T-helper 1 cell treated with Interleukin-12 subunit alpha and Interleukin-12 subunit beta and Interleukin-4 antibody, amounts not matched to agents 30 μg/mL and 1 μg/mL, for 36 hours (primary cell): ENCODE measurements around the gene C6orf141.
A peak's percentile ranks its signal among the peaks of the same experiment; 100 is the strongest.

Source experiments
- H3K27ac Mint-ChIP-seq: one replicate; pipeline ENCODE4 v1.8.0; 2021; ENCODE audit warnings: mild to moderate bottlenecking, mixed read lengths
- H3K27me3 Mint-ChIP-seq: one replicate; pipeline ENCODE4 v1.8.0; 2021; ENCODE audit warnings: low read depth, mixed read lengths
- H3K36me3 Mint-ChIP-seq: one replicate; pipeline ENCODE4 v1.8.0; 2021; ENCODE audit warnings: low read depth, mixed read lengths
- H3K4me1 Mint-ChIP-seq: one replicate; pipeline ENCODE4 v1.8.0; 2021; ENCODE audit warnings: low read depth, mixed read lengths
- H3K4me3 Mint-ChIP-seq: one replicate; pipeline ENCODE4 v1.8.0; 2021; ENCODE audit warnings: mild to moderate bottlenecking, moderate library complexity, mixed read lengths
- H3K9me3 Mint-ChIP-seq: one replicate; pipeline ENCODE4 v1.8.0; 2021; ENCODE audit warnings: mixed read lengths

C6orf141 gene

GRCh38 chr6:49550492-49551077, at the start of gene C6orf141:
Gene C6orf141, plus strand, starts transcription at chr6:49550668. Its CDS starts 125 bp downstream, at chr6:49550793.
- Mint-ChIP-seq H3K27me3 (peaks cover 54% of the 10 kb centered on the region), H3K27ac (no peak within 1 kb of the TSS)

GRCh38 chr6:49504666-49505065, 45.8 kb upstream of the C6orf141 start:
- Mint-ChIP-seq H3K4me3 (no peak overlapping the region), H3K36me3 (no peaks in the 10 kb centered on the region), H3K27ac (no peak overlapping the region), H3K9me3 (no peaks in the 10 kb centered on the region), H3K4me1 (no peaks in the 10 kb centered on the region), H3K27me3 (peaks cover 8% of the 10 kb centered on the region)

More at GRCh38 chr6:49550492-49551077, at the start of gene C6orf141:
- Mint-ChIP-seq H3K36me3 (no peaks in the 10 kb centered on the region), H3K9me3 (no peaks in the 10 kb centered on the region), H3K4me1 (peaks cover 17% of the 10 kb centered on the region), H3K4me3 (peak within 1 kb of the TSS; percentile 85)

- no peaks in the 10 kb centered on the region for H3K36me3 Mint-ChIP-seq
- peaks cover 13% of the 10 kb centered on the region for H3K27me3 Mint-ChIP-seq
- no peak overlapping the region for H3K4me3 Mint-ChIP-seq
- H3K9me3 Mint-ChIP-seq = no peaks in the 10 kb centered on the region
- H3K27ac Mint-ChIP-seq = no peak overlapping the region
- no peaks in the 10 kb centered on the region for H3K4me1 Mint-ChIP-seq
These were observed 43.8 kb upstream of the C6orf141 start for GRCh38 chr6:49506569-49507111.

GRCh38 chr6:49509342-49509741, 41.1 kb upstream of the C6orf141 start:
- Mint-ChIP-seq H3K4me1 (no peaks in the 10 kb centered on the region), H3K27ac (no peak overlapping the region), H3K36me3 (no peaks in the 10 kb centered on the region), H3K27me3 (peaks cover 18% of the 10 kb centered on the region), H3K4me3 (no peak overlapping the region), H3K9me3 (no peaks in the 10 kb centered on the region)

- H3K27me3 Mint-ChIP-seq = peaks cover 22% of the 10 kb centered on the region
These were observed 37.1 kb upstream of the C6orf141 start for GRCh38 chr6:49513153-49513989.

GRCh38 chr6:49514571-49515484, 35.6 kb upstream of the C6orf141 start:
- Mint-ChIP-seq H3K4me3 (no peak overlapping the region), H3K27ac (no peak overlapping the region), H3K36me3 (no peaks in the 10 kb centered on the region), H3K27me3 (peaks cover 19% of the 10 kb centered on the region), H3K9me3 (no peaks in the 10 kb centered on the region), H3K4me1 (no peaks in the 10 kb centered on the region)

More at GRCh38 chr6:49513153-49513989, 37.1 kb upstream of the C6orf141 start:
- Mint-ChIP-seq H3K27ac (no peak overlapping the region), H3K36me3 (no peaks in the 10 kb centered on the region), H3K4me1 (no peaks in the 10 kb centered on the region), H3K4me3 (no peak overlapping the region), H3K9me3 (no peaks in the 10 kb centered on the region)

- Mint-ChIP-seq H3K36me3 (no peaks in the 10 kb centered on the region), H3K4me3 (no peak overlapping the region), H3K4me1 (no peaks in the 10 kb centered on the region), H3K27me3 (peaks cover 23% of the 10 kb centered on the region), H3K9me3 (no peaks in the 10 kb centered on the region), H3K27ac (no peak overlapping the region)
These were observed 34.9 kb upstream of the C6orf141 start for GRCh38 chr6:49515485-49516146.

GRCh38 chr6:49516147-49516505, 34.3 kb upstream of the C6orf141 start:
- no peak overlapping the region for H3K4me3 Mint-ChIP-seq
- no peaks in the 10 kb centered on the region for H3K36me3 Mint-ChIP-seq
- no peaks in the 10 kb centered on the region for H3K4me1 Mint-ChIP-seq
- H3K27me3 Mint-ChIP-seq = peaks cover 24% of the 10 kb centered on the region
- no peaks in the 10 kb centered on the region for H3K9me3 Mint-ChIP-seq
- H3K27ac Mint-ChIP-seq = no peak overlapping the region

- H3K36me3 Mint-ChIP-seq = no peaks in the 10 kb centered on the region
- H3K4me1 Mint-ChIP-seq = no peaks in the 10 kb centered on the region
- H3K4me3 Mint-ChIP-seq = no peak overlapping the region
- H3K27ac Mint-ChIP-seq = no peak overlapping the region
- H3K9me3 Mint-ChIP-seq = no peaks in the 10 kb centered on the region
- peaks cover 17% of the 10 kb centered on the region for H3K27me3 Mint-ChIP-seq
These were observed 32.5 kb upstream of the C6orf141 start for GRCh38 chr6:49517919-49518318.

GRCh38 chr6:49519660-49520059, 30.8 kb upstream of the C6orf141 start:
- Mint-ChIP-seq H3K4me1 (no peaks in the 10 kb centered on the region), H3K4me3 (no peak overlapping the region), H3K27me3 (peaks cover 14% of the 10 kb centered on the region), H3K27ac (no peak overlapping the region), H3K9me3 (no peaks in the 10 kb centered on the region), H3K36me3 (no peaks in the 10 kb centered on the region)

GRCh38 chr6:49522710-49523593, 27.5 kb upstream of the C6orf141 start:
- no peak overlapping the region for H3K4me3 Mint-ChIP-seq
- no peaks in the 10 kb centered on the region for H3K36me3 Mint-ChIP-seq
- no peak overlapping the region for H3K27ac Mint-ChIP-seq
- no peaks in the 10 kb centered on the region for H3K9me3 Mint-ChIP-seq
- H3K4me1 Mint-ChIP-seq = no peaks in the 10 kb centered on the region
- H3K27me3 Mint-ChIP-seq = peaks cover 5% of the 10 kb centered on the region

GRCh38 chr6:49523901-49524300, 26.6 kb upstream of the C6orf141 start:
- Mint-ChIP-seq H3K4me3 (no peak overlapping the region), H3K9me3 (no peaks in the 10 kb centered on the region), H3K27me3 (peaks cover 6% of the 10 kb centered on the region), H3K27ac (no peak overlapping the region), H3K4me1 (no peaks in the 10 kb centered on the region), H3K36me3 (no peaks in the 10 kb centered on the region)

- H3K27ac Mint-ChIP-seq = no peak overlapping the region
- no peaks in the 10 kb centered on the region for H3K36me3 Mint-ChIP-seq
- H3K27me3 Mint-ChIP-seq = peaks cover 12% of the 10 kb centered on the region
- no peaks in the 10 kb centered on the region for H3K4me1 Mint-ChIP-seq
- H3K4me3 Mint-ChIP-seq = no peak overlapping the region
- H3K9me3 Mint-ChIP-seq = no peaks in the 10 kb centered on the region
These were observed 25.9 kb upstream of the C6orf141 start for GRCh38 chr6:49524541-49524940.
